Mesendoderm (in vitro differentiated cells): ENCODE data around the gene MANBA.

ENCODE experiments used
- DNase-seq: peaks from one replicate; pipeline ENCODE4 v3.0.0; 2013
- H2AK5ac ChIP-seq: 2 replicates; pipeline ENCODE4 v1.6.1; 2013; ENCODE audit warnings: low read length, inconsistent platforms
- H2BK120ac ChIP-seq: 2 replicates; pipeline ENCODE4 v1.6.1; 2013; ENCODE audit warnings: low read depth, mild to moderate bottlenecking, low read length, moderate library complexity, mixed read lengths
- H2BK15ac ChIP-seq: replicated peaks from 2 replicates; pipeline ENCODE4 v1.6.1; 2013; ENCODE audit warnings: low read depth, mild to moderate bottlenecking, moderate library complexity
- H2BK5ac ChIP-seq: 2 replicates; pipeline ENCODE4 v1.6.1; 2013; ENCODE audit warnings: low read length, inconsistent platforms
- H3K18ac ChIP-seq: 2 replicates; pipeline ENCODE4 v1.6.1; 2013; ENCODE audit warnings: mild to moderate bottlenecking, low read length, mixed read lengths
- H3K23ac ChIP-seq: one replicate; pipeline ENCODE4 v1.6.1; 2013; ENCODE audit warnings: low read length
- H3K27ac ChIP-seq: 2 replicates; pipeline ENCODE4 v1.5.1; 2013; ENCODE audit warnings: low read depth, mild to moderate bottlenecking, inconsistent platforms, low read length, moderate library complexity
- H3K27me3 ChIP-seq: 2 replicates; pipeline ENCODE4 v1.6.1; 2013; ENCODE audit warnings: low read length, control low read depth, mild to moderate bottlenecking, inconsistent platforms; ENCODE audit not compliant: insufficient read depth, poor library complexity
- H3K36me3 ChIP-seq: 2 replicates; pipeline ENCODE4 v1.6.1; 2013; ENCODE audit warnings: low read length, inconsistent platforms; ENCODE audit not compliant: control insufficient read depth, insufficient read depth
- H3K4ac ChIP-seq: one replicate; pipeline ENCODE4 v1.6.1; 2013; ENCODE audit warnings: low read depth, mild to moderate bottlenecking, low read length, moderate library complexity
- H3K4me1 ChIP-seq: 2 replicates; pipeline ENCODE4 v1.6.1; 2013; ENCODE audit warnings: low read depth, low read length, inconsistent platforms; ENCODE audit not compliant: control insufficient read depth
- H3K4me2 ChIP-seq: 2 replicates; pipeline ENCODE4 v1.6.1; 2013; ENCODE audit warnings: low read length
- H3K4me3 ChIP-seq: 2 replicates; pipeline ENCODE4 v1.5.1; 2013; ENCODE audit warnings: mild to moderate bottlenecking, low read length
- H3K56ac ChIP-seq: one replicate; pipeline ENCODE4 v1.6.1; 2013; ENCODE audit warnings: low read length
- H3K79me1 ChIP-seq: 2 replicates; pipeline ENCODE4 v1.6.1; 2013; ENCODE audit warnings: low read length, inconsistent platforms
- H3K79me2 ChIP-seq: 2 replicates; pipeline ENCODE4 v1.6.1; 2013; ENCODE audit warnings: mild to moderate bottlenecking, low read length; ENCODE audit not compliant: control insufficient read depth, insufficient read depth
- H3K9ac ChIP-seq: 2 replicates; pipeline ENCODE4 v1.6.1; 2013; ENCODE audit warnings: low read length, inconsistent platforms
- H4K5ac ChIP-seq: one replicate; pipeline ENCODE4 v1.6.1; 2013; ENCODE audit warnings: low read length
- H4K8ac ChIP-seq: one replicate; pipeline ENCODE4 v1.6.1; 2013; ENCODE audit warnings: low read depth, mild to moderate bottlenecking, control low read depth, low read length, moderate library complexity
- WGBS: extraction: QIAGEN DNeasy Blood & Tissue Kit; methylation state at CpG from one replicate; pipeline ENCODE4 v1.1.7; 2013; ENCODE audit warnings: low lambda C conversion rate, missing lambda C conversion rate; ENCODE audit not compliant: insufficient coverage; ENCODE audit errors: extremely low coverage; 5-methylcytosine and 5-hydroxymethylcytosine counted together

Gene MANBA

DNA sequence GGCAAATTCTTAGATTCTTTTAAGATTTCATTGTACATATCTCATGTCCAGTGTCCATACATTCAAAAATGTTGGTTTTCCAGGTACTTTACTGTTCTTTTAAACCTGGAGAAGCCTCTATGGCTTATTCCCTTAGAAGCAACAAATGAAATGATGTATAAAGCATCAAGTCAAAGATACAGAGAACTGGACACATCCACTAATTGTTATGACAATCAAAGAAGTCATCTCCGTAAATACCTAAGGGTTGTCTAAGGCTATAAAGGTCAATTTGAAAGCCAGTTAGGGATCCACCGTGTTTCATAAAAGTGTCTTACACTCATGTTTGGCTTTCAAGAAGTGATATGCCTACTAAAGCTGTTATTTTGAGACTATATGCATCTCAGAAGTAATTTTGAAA, 34.2 kb upstream of the MANBA start:
- Histone ChIP-seq H3K23ac (no peak overlapping the region), H3K79me1 (no peaks in the 10 kb centered on the region), H3K9ac (no peak overlapping the region), H3K79me2 (no peaks in the 10 kb centered on the region), H2BK5ac (no peak overlapping the region), H2AK5ac (no peak overlapping the region), H3K36me3 (peaks cover 2% of the 10 kb centered on the region), H3K4me2 (no peak overlapping the region), H4K5ac (no peak overlapping the region), H3K27me3 (no peaks in the 10 kb centered on the region), H3K4me3 (no peak overlapping the region), H3K56ac (no peak overlapping the region), H2BK15ac (no peak overlapping the region), H3K4me1 (no peaks in the 10 kb centered on the region), H2BK120ac (no peak overlapping the region), H4K8ac (no peak overlapping the region), H3K18ac (no peak overlapping the region), H3K27ac (no peak overlapping the region), H3K4ac (no peak overlapping the region)
- no CpG with 5 or more reads among the region's 2 CpGs for WGBS
- DNase-seq = no peak

DNA sequence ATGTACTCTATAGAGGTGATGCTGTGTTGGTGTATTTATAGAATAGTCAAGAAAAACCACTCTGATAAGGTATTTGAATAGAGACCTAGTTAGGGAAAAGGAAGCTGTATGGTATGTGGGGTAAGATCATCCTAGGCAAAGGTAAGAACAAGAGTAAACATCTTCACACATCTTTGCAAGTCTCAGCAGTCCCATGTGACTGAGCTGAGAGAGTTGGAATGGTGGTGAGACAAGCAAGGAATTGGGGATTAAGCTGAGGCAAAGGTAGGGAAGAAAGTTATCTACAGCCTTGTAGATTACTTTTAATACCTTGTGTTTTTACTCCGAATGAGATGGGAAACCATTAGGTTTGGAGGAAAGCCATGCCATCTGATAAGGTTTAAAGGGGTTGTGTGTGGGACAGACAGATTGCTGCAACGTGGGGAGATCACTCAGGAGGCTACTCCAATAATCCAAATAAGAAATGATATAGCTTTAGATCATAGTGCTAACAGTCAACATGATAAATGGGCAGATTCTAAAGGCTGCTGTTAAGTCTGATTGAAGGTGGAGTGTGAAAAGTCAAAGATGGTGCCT, 31.7 kb upstream of the MANBA start:
- Histone ChIP-seq H3K4me2 (no peak overlapping the region), H3K4me1 (no peaks in the 10 kb centered on the region), H2BK15ac (no peak overlapping the region), H3K27ac (no peak overlapping the region), H3K18ac (no peak overlapping the region), H2BK120ac (no peak overlapping the region), H3K4ac (no peak overlapping the region), H3K79me1 (no peaks in the 10 kb centered on the region), H2BK5ac (no peak overlapping the region), H4K5ac (no peak overlapping the region), H3K36me3 (no peaks in the 10 kb centered on the region), H2AK5ac (no peak overlapping the region), H4K8ac (no peak overlapping the region), H3K4me3 (no peak overlapping the region), H3K56ac (no peak overlapping the region), H3K9ac (no peak overlapping the region), H3K27me3 (no peaks in the 10 kb centered on the region), H3K23ac (no peak overlapping the region), H3K79me2 (no peaks in the 10 kb centered on the region)
- DNase-seq = peak; percentile 30
- WGBS = no CpG with 5 or more reads among the region's 2 CpGs

DNA sequence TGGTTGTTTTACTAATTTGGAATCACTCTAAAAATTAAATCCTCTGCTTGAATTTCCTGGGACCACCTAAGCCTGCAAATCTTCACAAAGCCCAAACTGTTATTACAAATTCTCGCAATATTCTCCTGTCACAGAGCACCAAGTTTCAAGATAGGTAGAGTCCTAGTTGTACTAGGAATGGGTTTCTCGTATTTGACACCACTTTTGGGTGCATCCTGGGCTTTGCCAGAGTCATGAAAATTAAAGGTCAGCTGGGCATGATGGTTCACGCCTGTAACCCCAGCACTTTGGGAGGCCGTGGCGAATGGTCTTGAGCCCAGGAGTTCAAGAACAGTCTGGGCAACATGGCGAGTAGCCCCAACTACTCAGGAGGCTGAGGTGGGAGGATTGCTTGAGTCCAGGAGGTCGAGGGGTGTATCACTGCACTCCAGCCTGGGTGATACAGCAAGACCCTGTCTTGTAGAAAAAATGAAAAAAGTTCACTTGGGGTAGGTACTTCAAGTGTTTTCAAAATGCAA, 30.6 kb upstream of the MANBA start:
- no peak overlapping the region for H3K27ac ChIP-seq
- no CpG with 5 or more reads among the region's 7 CpGs for WGBS
- H4K5ac ChIP-seq = no peak overlapping the region
- DNase-seq = no peak
- no peak overlapping the region for H3K18ac ChIP-seq
- H3K4me2 ChIP-seq = no peak overlapping the region
- H3K27me3 ChIP-seq = no peaks in the 10 kb centered on the region
- no peak overlapping the region for H2BK5ac ChIP-seq
- no peak overlapping the region for H2BK120ac ChIP-seq
- H2AK5ac ChIP-seq = no peak overlapping the region
- no peaks in the 10 kb centered on the region for H3K4me1 ChIP-seq
- no peaks in the 10 kb centered on the region for H3K79me2 ChIP-seq
- no peak overlapping the region for H3K4ac ChIP-seq
- H3K56ac ChIP-seq = no peak overlapping the region
- no peak overlapping the region for H2BK15ac ChIP-seq
- H3K9ac ChIP-seq = no peak overlapping the region
- no peaks in the 10 kb centered on the region for H3K79me1 ChIP-seq
- no peak overlapping the region for H3K23ac ChIP-seq
- H3K36me3 ChIP-seq = no peaks in the 10 kb centered on the region
- H3K4me3 ChIP-seq = no peak overlapping the region
- H4K8ac ChIP-seq = no peak overlapping the region

DNA sequence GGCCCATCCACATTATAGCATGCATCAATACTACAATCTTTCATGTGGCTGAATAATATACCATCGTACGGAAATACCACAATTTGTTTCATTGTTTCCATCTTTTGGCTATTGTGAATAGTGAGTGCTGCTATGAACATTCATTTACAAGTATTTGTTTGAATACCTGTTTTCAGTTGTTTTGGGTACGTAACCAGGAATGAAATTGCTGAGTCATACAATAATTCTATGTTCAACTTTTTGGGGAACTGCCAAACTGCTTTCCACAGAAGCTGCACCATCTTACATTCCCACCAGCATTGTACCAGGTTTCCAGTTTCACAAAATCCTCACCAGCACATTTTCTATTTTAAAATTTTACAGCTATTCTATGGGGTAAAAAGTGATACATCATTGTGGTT, 28.5 kb upstream of the MANBA start:
- H3K4me2 ChIP-seq = no peak overlapping the region
- no peaks in the 10 kb centered on the region for H3K27me3 ChIP-seq
- no peaks in the 10 kb centered on the region for H3K79me2 ChIP-seq
- H3K4me3 ChIP-seq = no peak overlapping the region
- H3K23ac ChIP-seq = no peak overlapping the region
- no peaks in the 10 kb centered on the region for H3K36me3 ChIP-seq
- H2BK5ac ChIP-seq = no peak overlapping the region
- no peak for DNase-seq
- no CpG with 5 or more reads among the region's 3 CpGs for WGBS
- no peaks in the 10 kb centered on the region for H3K4me1 ChIP-seq
- H2BK15ac ChIP-seq = no peak overlapping the region
- H4K5ac ChIP-seq = no peak overlapping the region
- no peaks in the 10 kb centered on the region for H3K79me1 ChIP-seq
- no peak overlapping the region for H2AK5ac ChIP-seq
- no peak overlapping the region for H3K9ac ChIP-seq
- H3K4ac ChIP-seq = no peak overlapping the region
- H3K27ac ChIP-seq = no peak overlapping the region
- H3K56ac ChIP-seq = no peak overlapping the region
- H3K18ac ChIP-seq = no peak overlapping the region
- no peak overlapping the region for H2BK120ac ChIP-seq
- no peak overlapping the region for H4K8ac ChIP-seq

DNA sequence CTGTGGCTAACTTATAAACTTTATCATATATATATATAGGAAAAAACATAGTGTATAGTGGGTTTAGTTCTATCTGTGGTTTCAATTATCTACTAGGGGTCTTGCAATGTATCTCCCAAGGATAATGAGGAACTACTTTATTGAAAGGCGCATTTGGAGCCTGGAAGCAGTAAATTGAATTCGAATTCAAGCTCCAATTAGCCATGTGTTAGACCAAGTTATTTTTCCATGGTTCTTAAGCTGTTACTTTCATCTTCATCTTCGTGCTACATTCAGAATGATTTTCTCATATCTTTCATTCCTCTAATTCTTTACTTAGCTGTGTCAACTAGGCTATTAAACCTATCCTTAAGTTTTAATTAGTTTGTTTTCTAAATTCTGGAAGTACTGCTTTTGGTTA, 27.2 kb upstream of the MANBA start:
- Histone ChIP-seq H2BK5ac (no peak overlapping the region), H4K5ac (no peak overlapping the region), H2BK120ac (no peak overlapping the region), H3K4me3 (no peak overlapping the region), H3K4ac (no peak overlapping the region), H2BK15ac (no peak overlapping the region), H4K8ac (no peak overlapping the region), H3K36me3 (no peaks in the 10 kb centered on the region), H3K18ac (no peak overlapping the region), H3K23ac (no peak overlapping the region), H3K27me3 (no peaks in the 10 kb centered on the region), H2AK5ac (no peak overlapping the region), H3K27ac (no peak overlapping the region), H3K56ac (no peak overlapping the region), H3K4me2 (no peak overlapping the region), H3K9ac (no peak overlapping the region), H3K79me2 (no peaks in the 10 kb centered on the region), H3K4me1 (no peaks in the 10 kb centered on the region), H3K79me1 (no peaks in the 10 kb centered on the region)
- DNase-seq = no peak
- no CpG with 5 or more reads among the region's 3 CpGs for WGBS
